ENCODE measurements around the gene DEGS1. TPM values are rescaled to one million over a fixed set of nuclear protein-coding genes. Genes with fewer than 3 reads are reported as not detected.

The DEGS1 gene
- 10 to 100 TPM; 46.1 to 64.5 (median 56.5) TPM for polyA plus RNA-seq (ENCODE audit: insufficient read length in 3 of 3)
- long read RNA-seq, donor 1, transcript DEGS1-201 (3 exons, 2,101 nt) = major isoform, 6 of 6 reads
- long read RNA-seq, donor 1, partial matches to known transcripts = 0 of 6 reads
- long read RNA-seq, donor 1, other reads (novel, unspliced or antisense) = 0 of 6 reads
- long read RNA-seq, donor 2, transcript DEGS1-201 (3 exons, 2,101 nt) = major isoform, 22 of 22 reads
- long read RNA-seq, donor 2, partial matches to known transcripts = 0 of 22 reads
- long read RNA-seq, donor 2, other reads (novel, unspliced or antisense) = 0 of 22 reads
- long read RNA-seq, donor 3, transcript DEGS1-201 (3 exons, 2,101 nt) = major isoform, 37 of 37 reads
- long read RNA-seq, donor 3, partial matches to known transcripts = 0 of 37 reads
- long read RNA-seq, donor 3, other reads (novel, unspliced or antisense) = 0 of 37 reads
- long read RNA-seq, donor 4, transcript DEGS1-201 (3 exons, 2,101 nt) = major isoform, 17 of 22 reads
- long read RNA-seq, donor 4, partial matches to known transcripts = 5 of 22 reads
- long read RNA-seq, donor 4, other reads (novel, unspliced or antisense) = 0 of 22 reads
- long read RNA-seq, donor 5 = 0 reads
- long read RNA-seq, donor 6, transcript DEGS1-201 (3 exons, 2,101 nt) = major isoform, 14 of 38 reads
- long read RNA-seq, donor 6, partial matches to known transcripts = 24 of 38 reads
- long read RNA-seq, donor 6, other reads (novel, unspliced or antisense) = 0 of 38 reads
- long read RNA-seq, donor 7, transcript DEGS1-201 (3 exons, 2,101 nt) = major isoform, 19 of 26 reads
- long read RNA-seq, donor 7, partial matches to known transcripts = 7 of 26 reads
- long read RNA-seq, donor 7, other reads (novel, unspliced or antisense) = 0 of 26 reads
- long read RNA-seq, donor 8, transcript DEGS1-201 (3 exons, 2,101 nt) = major isoform, 22 of 28 reads
- long read RNA-seq, donor 8, partial matches to known transcripts = 6 of 28 reads
- long read RNA-seq, donor 8, other reads (novel, unspliced or antisense) = 0 of 28 reads
- long read RNA-seq, donor 9, transcript DEGS1-201 (3 exons, 2,101 nt) = major isoform, 24 of 24 reads
- long read RNA-seq, donor 9, partial matches to known transcripts = 0 of 24 reads
- long read RNA-seq, donor 9, other reads (novel, unspliced or antisense) = 0 of 24 reads
- long read RNA-seq, donor 10, transcript DEGS1-201 (3 exons, 2,101 nt) = major isoform, 25 of 34 reads
- long read RNA-seq, donor 10, partial matches to known transcripts = 7 of 34 reads
- long read RNA-seq, donor 10, other reads (novel, unspliced or antisense) = 0 of 34 reads
- long read RNA-seq, donor 11, transcript DEGS1-201 (3 exons, 2,101 nt) = major isoform, 15 of 15 reads
- long read RNA-seq, donor 11, partial matches to known transcripts = 0 of 15 reads
- long read RNA-seq, donor 11, other reads (novel, unspliced or antisense) = 0 of 15 reads
- long read RNA-seq, donor 12, partial matches to known transcripts = 0 of 3 reads
- long read RNA-seq, donor 12, other reads (novel, unspliced or antisense) = 0 of 3 reads
- long read RNA-seq, donor 13, transcript DEGS1-201 (3 exons, 2,101 nt) = major isoform, 34 of 48 reads
- long read RNA-seq, donor 13, partial matches to known transcripts = 14 of 48 reads
- long read RNA-seq, donor 13, other reads (novel, unspliced or antisense) = 0 of 48 reads
- long read RNA-seq, donor 14, transcript DEGS1-201 (3 exons, 2,101 nt) = major isoform, 26 of 26 reads
- long read RNA-seq, donor 14, partial matches to known transcripts = 0 of 26 reads
- long read RNA-seq, donor 14, other reads (novel, unspliced or antisense) = 0 of 26 reads
- long read RNA-seq, donor 15, transcript DEGS1-201 (3 exons, 2,101 nt) = major isoform, 13 of 13 reads
- long read RNA-seq, donor 15, partial matches to known transcripts = 0 of 13 reads
- long read RNA-seq, donor 15, other reads (novel, unspliced or antisense) = 0 of 13 reads
- long read RNA-seq, donor 16, transcript DEGS1-201 (3 exons, 2,101 nt) = major isoform, 53 of 64 reads
- long read RNA-seq, donor 16, partial matches to known transcripts = 11 of 64 reads
- long read RNA-seq, donor 16, other reads (novel, unspliced or antisense) = 0 of 64 reads

- peak in 8 of 11 donors; percentile 61 to 84 (median 80) for DNase-seq (ENCODE audit: extremely low read depth in 1 of 11, low read depth in 9 of 11, low spot score in 4 of 11)
These were observed at the start of gene DEGS1 for GRCh38 chr1:224182866-224183590. Gene DEGS1, plus strand, starts transcription at chr1:224183240. Its CDS starts 97 bp downstream, at chr1:224183337.

- DNase-seq (ENCODE audit: extremely low read depth in 1 of 11, low read depth in 9 of 11, low spot score in 4 of 11) = no peak
These were observed 49.2 kb upstream of the DEGS1 start for GRCh38 chr1:224133741-224134299.

GRCh38 chr1:224137518-224137917 is 45.5 kb upstream of the DEGS1 start:
- DNase-seq (ENCODE audit: extremely low read depth in 1 of 11, low read depth in 9 of 11, low spot score in 4 of 11) = no peak

- no peak for DNase-seq (ENCODE audit: extremely low read depth in 1 of 11, low read depth in 9 of 11, low spot score in 4 of 11)
These were observed 44.8 kb upstream of the DEGS1 start for GRCh38 chr1:224138198-224138597.

GRCh38 chr1:224141693-224142092 is 41.3 kb upstream of the DEGS1 start:
- DNase-seq (ENCODE audit: extremely low read depth in 1 of 11, low read depth in 9 of 11, low spot score in 4 of 11) = no peak

- no peak for DNase-seq (ENCODE audit: extremely low read depth in 1 of 11, low read depth in 9 of 11, low spot score in 4 of 11)
These were observed 33.3 kb upstream of the DEGS1 start for GRCh38 chr1:224149709-224150108.

- no peak for DNase-seq (ENCODE audit: extremely low read depth in 1 of 11, low read depth in 9 of 11, low spot score in 4 of 11)
These were observed 31.9 kb upstream of the DEGS1 start for GRCh38 chr1:224151117-224151516.

- DNase-seq (ENCODE audit: extremely low read depth in 1 of 11, low read depth in 9 of 11, low spot score in 4 of 11) = no peak
These were observed 25.7 kb upstream of the DEGS1 start for GRCh38 chr1:224157316-224157715.

DNA sequence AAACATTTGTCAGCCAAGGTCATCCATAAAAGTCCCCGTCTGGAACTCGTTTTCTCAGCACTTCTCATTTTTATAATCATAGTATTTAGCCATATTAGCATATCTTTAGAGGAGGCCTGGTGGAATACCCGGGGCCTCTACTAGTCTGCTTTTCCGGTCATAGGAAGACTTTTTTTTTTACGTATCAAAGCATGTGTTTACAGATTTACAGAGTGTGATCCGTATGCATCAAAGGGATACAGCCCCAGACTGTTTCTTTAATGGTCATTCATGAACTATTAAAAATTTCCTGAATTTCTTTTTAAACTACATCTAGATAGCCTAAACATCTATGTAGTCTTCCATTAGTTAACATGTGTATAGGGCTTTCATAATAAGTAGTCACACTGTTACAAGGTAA is 23.5 kb upstream of the DEGS1 start:
- DNase-seq (ENCODE audit: extremely low read depth in 1 of 11, low read depth in 9 of 11, low spot score in 4 of 11) = no peak

DNA sequence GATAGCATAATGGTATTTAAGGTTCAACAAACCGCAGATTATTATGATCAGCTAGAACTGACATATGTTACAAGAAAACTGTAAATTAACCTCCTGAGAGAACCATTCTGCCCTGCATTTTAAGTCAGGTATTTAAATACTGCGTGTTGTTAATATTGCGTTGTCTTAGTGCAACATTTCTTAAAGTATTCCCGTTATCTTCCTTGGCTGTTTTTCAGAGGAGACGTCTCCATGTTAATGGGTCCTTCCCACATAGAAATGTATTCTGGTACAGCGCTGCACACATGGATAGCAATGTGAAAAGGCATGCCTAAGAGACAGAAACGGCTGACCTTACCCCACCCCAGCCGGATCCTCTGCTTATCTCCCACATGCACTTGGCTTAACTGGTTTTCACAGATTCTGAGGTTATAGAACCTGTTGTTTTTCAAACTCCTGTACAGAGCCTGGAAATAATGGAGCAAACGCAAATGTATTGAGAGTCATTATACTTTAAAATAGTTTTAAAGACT is 22.8 kb upstream of the DEGS1 start:
- DNase-seq (ENCODE audit: extremely low read depth in 1 of 11, low read depth in 9 of 11, low spot score in 4 of 11) = no peak

DNA sequence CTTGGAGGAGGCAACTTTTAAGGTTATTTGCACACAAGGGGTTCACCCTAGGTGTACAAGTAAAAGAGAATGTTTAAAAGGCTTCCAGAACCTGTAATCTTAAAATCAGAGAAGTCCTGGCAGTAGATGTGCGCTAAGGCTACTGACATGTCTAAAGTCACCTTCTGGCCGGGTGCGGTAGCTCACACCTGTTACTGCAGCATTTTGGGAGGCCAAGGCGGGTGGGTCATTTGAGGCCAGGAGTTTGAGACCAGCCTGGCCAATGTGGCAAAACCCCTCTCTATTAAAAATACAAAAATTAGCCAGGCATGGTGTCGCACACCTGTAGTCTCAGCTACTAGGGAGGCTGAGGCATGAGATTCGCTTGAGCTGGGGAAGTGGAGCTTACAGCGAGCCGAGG is 20.3 kb upstream of the DEGS1 start:
- DNase-seq (ENCODE audit: extremely low read depth in 1 of 11, low read depth in 9 of 11, low spot score in 4 of 11) = no peak

GRCh38 chr1:224163311-224163710 is 19.7 kb upstream of the DEGS1 start:
- no peak for DNase-seq (ENCODE audit: extremely low read depth in 1 of 11, low read depth in 9 of 11, low spot score in 4 of 11)

GRCh38 chr1:224168859-224169380 is 14.1 kb upstream of the DEGS1 start:
- no peak for DNase-seq (ENCODE audit: extremely low read depth in 1 of 11, low read depth in 9 of 11, low spot score in 4 of 11)

- DNase-seq (ENCODE audit: extremely low read depth in 1 of 11, low read depth in 9 of 11, low spot score in 4 of 11) = no peak
These were observed 13.2 kb upstream of the DEGS1 start for GRCh38 chr1:224169718-224170270.

- no peak for DNase-seq (ENCODE audit: extremely low read depth in 1 of 11, low read depth in 9 of 11, low spot score in 4 of 11)
These were observed 12.7 kb upstream of the DEGS1 start for GRCh38 chr1:224170343-224170742.
